ENCODE measurements around the gene LRIG1.

- TF ChIP-seq POLR2AphosphoS5 (IDR thresholded peaks at IDR 0.05; ENCODE audit: low read depth, low read length) (no peak), SIN3A (IDR thresholded peaks at IDR 0.05; ENCODE audit: borderline replicate concordance, insufficient read depth, low read length) (no peak), REST (IDR thresholded peaks at IDR 0.05; ENCODE audit: insufficient read depth in 1 of 2, low read depth in 2 of 2, low read length in 2 of 2) (no peak), TAF1 (IDR thresholded peaks at IDR 0.05; ENCODE audit: borderline replicate concordance, insufficient read depth, low read length) (no peak)
Observed at GRCh38 chr3:66381626-66382025, 119.2 kb downstream of the LRIG1 start.

Measured in PFSK-1 (cell line).